Esophagus squamous epithelium (tissue), 5 donors: ENCODE measurements around the gene DCAF5. TPM values are rescaled to one million over a fixed set of nuclear protein-coding genes. Genes with fewer than 3 reads are reported as not detected.
A peak's percentile ranks its signal among the peaks of the same experiment; 100 is the strongest.

Experiments used
- DNase-seq: peaks from one replicate; lab custom pipeline; 2025; lab: John Stamatoyannopoulos, UW
- H3K27ac ChIP-seq, 4 donors: fragments of 200-600 bp; sonication (generic); one replicate each; pipeline ENCODE4 v1.5.1; 2016 to 2019; ENCODE audit warnings: mild to moderate bottlenecking in 1 of 4
- H3K27me3 ChIP-seq, 4 donors: fragments of 200-600 bp; sonication (generic); 1 replicate in 3 of 4; 2 replicates in 1 of 4; pipeline versions ENCODE4 v1.5.1 to v1.6.0; 2017 to 2021; ENCODE audit warnings: antibody characterized with exemption in 1 of 4
- H3K36me3 ChIP-seq, 3 donors: fragments of 200-600 bp; sonication (generic); one replicate each; pipeline ENCODE4 v1.5.1; 2016 to 2019
- H3K4me1 ChIP-seq, 3 donors: fragments of 200-600 bp; sonication (generic); one replicate each; pipeline ENCODE4 v1.5.1; 2017 to 2019
- H3K4me3 ChIP-seq, 4 donors: fragments of 200-600 bp; sonication (generic); 1 replicate in 3 of 4; 2 replicates in 1 of 4; pipeline ENCODE4 v1.5.1; 2016 to 2019; ENCODE audit warnings: mild to moderate bottlenecking in 2 of 4, moderate library complexity in 1 of 4
- H3K9me3 ChIP-seq, 3 donors: fragments of 200-600 bp; sonication (generic); one replicate each; pipeline ENCODE4 v1.5.1; 2016 to 2019
- POLR2A ChIP-seq, 4 donors: fragments of 450-650 bp; IDR thresholded peaks; one replicate each; pipeline ENCODE4 v1.6.1; 2017; ENCODE audit warnings: antibody characterized with exemption in 4 of 4, mild to moderate bottlenecking in 4 of 4, moderate library complexity in 3 of 4
- WGBS, 2 donors: methylation state at CpG; one replicate each; pipeline ENCODE4 v1.1.5; 2018; 5-methylcytosine and 5-hydroxymethylcytosine counted together
- intact Hi-C: fragments of 100-400 bp; cut with DNase I; formaldehyde crosslinking; loops from one replicate; pipeline ENCODE4 v1.15.0; 2022
- total RNA-seq, 4 donors: library from RNA; depleted of rRNA; stranded (reverse); fragments of >200 nt; gene quantifications; one replicate each; pipeline ENCODE4 v1.1.0, GENCODE V29; 2016
- TF ChIP-seq, protein P1 (sequence below), 6 experiments: fragments of 450-650 bp in 4 of 6; fragments of 200-600 bp in 2 of 6; sonication (generic) in 2 of 6; IDR thresholded peaks; one replicate each; pipeline ENCODE4 v1.5.1; 2016 to 2019; ENCODE audit warnings: antibody characterized with exemption in 6 of 6, mild to moderate bottlenecking in 4 of 6, moderate library complexity in 4 of 6
- donor health status: DM: yes; HTN: yes; CAD: no.

Gene DCAF5
- total RNA-seq, 4 donors from 2014 or later, result 12.4 to 34.7 (median 20.9) TPM

GRCh38 chr14:69042299-69042698, 110.6 kb downstream of the DCAF5 start:
- Histone ChIP-seq H3K36me3 (no peaks in the 10 kb centered on the region), H3K9me3 (no peaks in the 10 kb centered on the region), H3K4me1 (peaks cover 33 to 56% (median 46%) of the 10 kb centered on the region in 3 donors), H3K27ac (peak overlapping the region; percentile 46 to 84 (median 81)), H3K27me3 (no peaks in the 10 kb centered on the region), H3K4me3 (no peak overlapping the region)
- no peak for DNase-seq
- intact Hi-C loops, result loop anchor here (10.0 kb wide), 1 partner anchor 57 kb away; no protein-coding TSS in a partner anchor
- TF ChIP-seq, protein P1, sequence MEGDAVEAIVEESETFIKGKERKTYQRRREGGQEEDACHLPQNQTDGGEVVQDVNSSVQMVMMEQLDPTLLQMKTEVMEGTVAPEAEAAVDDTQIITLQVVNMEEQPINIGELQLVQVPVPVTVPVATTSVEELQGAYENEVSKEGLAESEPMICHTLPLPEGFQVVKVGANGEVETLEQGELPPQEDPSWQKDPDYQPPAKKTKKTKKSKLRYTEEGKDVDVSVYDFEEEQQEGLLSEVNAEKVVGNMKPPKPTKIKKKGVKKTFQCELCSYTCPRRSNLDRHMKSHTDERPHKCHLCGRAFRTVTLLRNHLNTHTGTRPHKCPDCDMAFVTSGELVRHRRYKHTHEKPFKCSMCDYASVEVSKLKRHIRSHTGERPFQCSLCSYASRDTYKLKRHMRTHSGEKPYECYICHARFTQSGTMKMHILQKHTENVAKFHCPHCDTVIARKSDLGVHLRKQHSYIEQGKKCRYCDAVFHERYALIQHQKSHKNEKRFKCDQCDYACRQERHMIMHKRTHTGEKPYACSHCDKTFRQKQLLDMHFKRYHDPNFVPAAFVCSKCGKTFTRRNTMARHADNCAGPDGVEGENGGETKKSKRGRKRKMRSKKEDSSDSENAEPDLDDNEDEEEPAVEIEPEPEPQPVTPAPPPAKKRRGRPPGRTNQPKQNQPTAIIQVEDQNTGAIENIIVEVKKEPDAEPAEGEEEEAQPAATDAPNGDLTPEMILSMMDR (IDR thresholded peaks at IDR 0.05), result no peak
- no peak for TF ChIP-seq POLR2A (IDR thresholded peaks at IDR 0.05)
- 34 to 48% methylated on average over 3 of the region's 3 CpGs for WGBS, 2 donors

- Histone ChIP-seq H3K27ac (peak overlapping the region in 2 of 4 donors; percentile 81 to 84), H3K27me3 (no peaks in the 10 kb centered on the region), H3K36me3 (no peaks in the 10 kb centered on the region), H3K4me3 (no peak overlapping the region), H3K4me1 (peaks cover 32 to 51% (median 43%) of the 10 kb centered on the region in 3 donors), H3K9me3 (no peaks in the 10 kb centered on the region)
- 52 to 71% methylated on average over 6 to 7 of the region's 7 CpGs for WGBS, 2 donors
- no peak for DNase-seq
- TF ChIP-seq, protein P1 (IDR thresholded peaks at IDR 0.05), result no peak
- no peak for TF ChIP-seq POLR2A (IDR thresholded peaks at IDR 0.05)
- intact Hi-C loops, result loop anchor here (10.0 kb wide), 1 partner anchor 57 kb away; no protein-coding TSS in a partner anchor
Observed at GRCh38 chr14:69041783-69042182, 111.1 kb downstream of the DCAF5 start.

DNA sequence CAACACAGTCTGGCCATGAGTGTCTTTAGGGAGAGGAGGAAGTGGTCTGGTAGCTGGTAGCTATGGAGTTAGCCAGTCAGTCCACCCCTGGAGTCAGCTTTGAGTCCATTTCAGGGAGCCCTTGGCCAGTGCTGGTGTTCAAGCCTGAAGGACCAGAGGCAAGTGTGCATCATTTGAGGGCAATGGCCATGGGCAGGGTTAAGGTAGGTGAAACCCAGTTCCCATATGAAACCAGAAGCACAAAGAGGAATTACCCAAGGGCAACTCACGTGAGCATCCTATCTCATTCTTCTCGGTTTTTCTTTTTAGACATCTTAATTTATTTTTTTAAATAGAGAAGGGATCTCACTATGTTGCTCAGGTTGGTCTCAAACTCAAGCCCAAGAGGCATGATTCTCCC, 112.6 kb downstream of the DCAF5 start:
- Histone ChIP-seq H3K27ac (no peak overlapping the region), H3K36me3 (no peaks in the 10 kb centered on the region), H3K27me3 (no peaks in the 10 kb centered on the region), H3K4me3 (no peak overlapping the region), H3K9me3 (no peaks in the 10 kb centered on the region), H3K4me1 (peaks cover 21 to 37% (median 29%) of the 10 kb centered on the region in 3 donors)
- intact Hi-C loops, result loop anchor here (10.0 kb wide), 1 partner anchor 56 kb away; no protein-coding TSS in a partner anchor
- DNase-seq, result no peak
- TF ChIP-seq, protein P1 (IDR thresholded peaks at IDR 0.05), result no peak
- no peak for TF ChIP-seq POLR2A (IDR thresholded peaks at IDR 0.05)
- WGBS, 2 donors, result 70 to 83% methylated on average over 2 of the region's 2 CpGs

GRCh38 chr14:69039288-69039628, 113.7 kb downstream of the DCAF5 start:
- peak overlapping the region in 3 of 4 donors; percentile 5 to 53 (median 7) for H3K27ac ChIP-seq
- no peak overlapping the region for H3K4me3 ChIP-seq
- no peak for DNase-seq
- H3K9me3 ChIP-seq, result no peaks in the 10 kb centered on the region
- TF ChIP-seq POLR2A (IDR thresholded peaks at IDR 0.05), result no peak
- TF ChIP-seq, protein P1 (IDR thresholded peaks at IDR 0.05), result no peak
- no peaks in the 10 kb centered on the region for H3K36me3 ChIP-seq
- no peaks in the 10 kb centered on the region for H3K27me3 ChIP-seq
- H3K4me1 ChIP-seq, result peaks cover 11 to 26% (median 18%) of the 10 kb centered on the region in 3 donors
- intact Hi-C loops, result no loop called here

DNA sequence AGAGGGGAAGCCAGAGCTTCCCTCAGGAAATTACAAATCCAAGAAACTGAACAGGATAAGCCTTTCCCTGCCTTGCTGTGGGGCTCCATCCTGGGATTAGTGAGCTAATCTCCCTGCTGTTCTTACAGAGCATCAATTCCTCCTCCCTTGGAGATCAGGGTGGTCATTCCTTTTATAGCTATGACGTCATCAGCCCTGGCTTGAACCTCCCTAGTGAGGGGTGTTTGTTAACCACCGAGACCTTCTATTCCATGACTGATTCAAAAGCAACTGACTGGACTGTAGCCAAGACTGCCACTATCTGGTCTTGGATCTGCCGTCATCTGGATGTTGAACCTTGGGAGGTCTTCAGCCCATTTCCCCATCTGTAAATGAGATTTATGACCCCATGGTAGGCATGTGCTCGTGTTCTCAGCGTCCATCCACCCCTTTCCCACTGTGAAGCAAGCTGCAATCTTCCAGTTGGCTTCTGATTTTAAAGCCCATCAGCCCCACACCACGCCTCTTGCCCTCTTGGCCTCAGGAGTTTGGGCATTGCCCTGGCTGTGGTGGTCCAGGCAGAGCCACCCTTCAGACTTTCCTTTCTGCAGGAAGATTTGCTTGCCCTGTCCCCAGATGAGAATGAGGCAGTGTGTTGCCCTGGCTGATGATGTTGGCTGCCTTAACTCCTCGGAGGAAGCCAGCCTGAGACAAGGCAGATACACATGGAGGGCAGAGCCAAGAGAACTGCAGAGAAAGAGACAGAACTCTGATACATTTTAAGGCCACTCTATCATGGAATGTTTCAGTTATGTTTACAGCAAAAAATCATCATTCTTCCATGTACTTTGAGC, 114.2 kb downstream of the DCAF5 start:
- whole genome bisulfite sequencing, 2 donors, result 53 to 60% methylated on average over 7 of the region's 7 CpGs
- DNase-seq, result no peak
- TF ChIP-seq POLR2A (IDR thresholded peaks at IDR 0.05), result no peak
- TF ChIP-seq, protein P1 (IDR thresholded peaks at IDR 0.05), result no peak
- Histone ChIP-seq H3K36me3 (no peaks in the 10 kb centered on the region), H3K4me3 (no peak overlapping the region), H3K4me1 (peaks cover 5 to 20% (median 12%) of the 10 kb centered on the region in 3 donors), H3K27ac (peak overlapping the region in 3 of 4 donors; percentile 5 to 53 (median 7)), H3K27me3 (no peaks in the 10 kb centered on the region), H3K9me3 (no peaks in the 10 kb centered on the region)
- intact Hi-C loops, result no loop called here
